Uterus (tissue), 2 donors: ENCODE results near the gene SPTAN1.

Experiments used
- CTCF ChIP-seq, 4 experiments: fragments of 200-600 bp in 2 of 4; fragments of 450-650 bp in 2 of 4; sonication (generic) in 2 of 4; IDR thresholded peaks; one replicate each; pipeline ENCODE4 v1.5.1; 2016 to 2019; ENCODE audit warnings: antibody characterized with exemption in 4 of 4, mild to moderate bottlenecking in 2 of 4, moderate library complexity in 1 of 4
- POLR2A ChIP-seq, 2 donors: fragments of 450-650 bp; IDR thresholded peaks; one replicate each; pipeline ENCODE4 v1.6.1; 2016; ENCODE audit warnings: antibody characterized with exemption in 2 of 2, mild to moderate bottlenecking in 1 of 2, moderate library complexity in 1 of 2

GRCh38 chr9:128529191-128529590, 23.2 kb upstream of the SPTAN1 start:
- TF ChIP-seq CTCF (IDR thresholded peaks at IDR 0.05) (no peak), POLR2A (IDR thresholded peaks at IDR 0.05) (no peak)
